OCI-LY1 (cell line): ENCODE data around the gene TTC12.

ENCODE experiments used
- CTCF ChIP-seq: fragments of 200-600 bp; sonication (generic), shearing (Covaris generic); IDR thresholded peaks from 2 replicates; pipeline ENCODE4 v1.5.1; 2017; ENCODE audit warnings: mild to moderate bottlenecking, antibody characterized with exemption, low read length, moderate library complexity, mixed read lengths
- EZH2 ChIP-seq: fragments of 200-600 bp; sonication (generic), shearing (Covaris generic); IDR thresholded peaks from 2 replicates; pipeline ENCODE4 v1.8.0; 2017; ENCODE audit warnings: borderline replicate concordance, mixed run types, mild to moderate bottlenecking, antibody characterized with exemption, low read length, moderate library complexity, mixed read lengths

DNA sequence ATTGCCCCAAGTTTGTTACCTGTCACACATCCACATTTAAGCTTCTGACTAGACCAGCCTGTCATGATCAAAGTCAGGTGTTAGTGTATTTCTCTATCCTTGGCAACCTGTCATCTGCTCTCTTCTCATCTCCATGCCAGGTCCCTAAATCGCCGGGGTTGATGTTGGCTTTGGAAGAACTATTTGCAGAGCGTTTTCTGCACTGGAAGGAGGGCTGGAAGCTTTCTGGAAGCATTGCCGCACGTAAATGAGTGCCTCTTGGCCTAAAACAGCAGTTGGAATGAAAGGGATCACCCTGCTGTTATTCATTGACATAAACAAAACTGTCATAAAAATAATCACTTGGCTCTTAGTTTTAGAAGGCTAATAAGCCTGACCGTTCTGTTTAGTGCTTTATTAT lies 1.4 kb downstream of the TTC12 start:
- TF ChIP-seq CTCF, result no peak
- TF ChIP-seq EZH2, result no peak
